Measurements from ENCODE around the gene TNFRSF19.
"Not testable (repeated sequence)": the region's sequence is repeated elsewhere in the genome, so short reads cannot be mapped to it uniquely, and the experiment has no call there.

The TNFRSF19 gene

DNA sequence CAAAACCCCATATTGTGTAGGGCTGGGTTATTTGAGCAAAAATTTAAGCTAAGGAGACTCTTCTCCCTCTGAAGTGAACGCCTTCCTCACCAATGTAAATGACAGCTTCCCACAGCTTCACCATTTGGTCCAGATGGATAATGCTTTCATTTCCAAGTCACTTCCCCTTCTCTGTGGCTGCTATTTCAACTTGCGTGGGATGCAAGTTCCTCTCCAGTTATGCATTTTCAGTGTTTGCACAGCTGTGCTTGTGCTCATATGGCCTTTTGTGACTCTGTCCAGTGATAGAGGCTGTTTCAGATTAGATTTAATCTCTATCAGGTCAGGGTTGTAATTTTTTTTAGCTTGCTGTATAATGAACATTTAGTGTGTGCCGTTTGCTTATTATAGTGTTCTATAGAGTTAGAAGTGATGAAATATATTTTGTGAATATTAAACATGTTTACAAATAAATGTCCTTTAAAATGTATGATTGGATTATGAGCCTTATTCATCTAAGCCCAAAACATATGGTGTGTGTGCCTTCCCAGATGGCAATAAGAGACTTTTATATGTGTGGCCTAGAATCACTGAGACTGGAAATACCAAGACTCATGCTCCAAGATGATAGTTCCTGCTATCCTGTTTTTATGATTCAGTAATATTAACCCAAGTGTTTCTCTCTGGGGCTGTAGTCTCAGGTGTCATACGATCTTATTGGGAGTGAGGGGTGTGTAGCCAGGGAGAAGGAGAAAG is 86.6 kb downstream of the TNFRSF19 start:
- peak; percentile 20 to 23 for DNase-seq

DNA sequence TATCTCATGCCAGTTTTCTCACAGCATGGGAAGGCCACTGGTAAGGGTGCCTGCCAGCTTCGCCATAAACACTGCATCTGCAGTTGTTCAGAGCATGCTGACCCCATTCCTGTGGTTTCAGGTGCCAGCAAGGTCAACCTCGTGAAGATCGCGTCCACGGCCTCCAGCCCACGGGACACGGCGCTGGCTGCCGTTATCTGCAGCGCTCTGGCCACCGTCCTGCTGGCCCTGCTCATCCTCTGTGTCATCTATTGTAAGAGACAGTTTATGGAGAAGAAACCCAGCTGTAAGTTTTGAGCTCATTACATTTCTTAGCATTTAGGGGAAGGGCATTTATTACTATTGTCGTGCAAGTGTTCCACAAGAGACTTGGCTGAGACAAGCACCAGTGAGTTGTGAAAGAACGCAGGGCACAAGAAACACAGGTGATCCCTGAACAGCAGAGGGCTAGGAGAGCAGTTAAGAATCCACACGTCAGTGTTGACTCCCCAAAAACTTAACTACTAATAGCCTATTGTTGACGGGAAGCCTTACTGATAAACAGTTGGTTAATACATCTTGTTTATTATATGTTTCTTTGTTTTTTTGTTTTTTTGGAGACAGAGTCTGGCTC is 88.8 kb downstream of the TNFRSF19 start:
- DNase-seq, result no peak

DNA sequence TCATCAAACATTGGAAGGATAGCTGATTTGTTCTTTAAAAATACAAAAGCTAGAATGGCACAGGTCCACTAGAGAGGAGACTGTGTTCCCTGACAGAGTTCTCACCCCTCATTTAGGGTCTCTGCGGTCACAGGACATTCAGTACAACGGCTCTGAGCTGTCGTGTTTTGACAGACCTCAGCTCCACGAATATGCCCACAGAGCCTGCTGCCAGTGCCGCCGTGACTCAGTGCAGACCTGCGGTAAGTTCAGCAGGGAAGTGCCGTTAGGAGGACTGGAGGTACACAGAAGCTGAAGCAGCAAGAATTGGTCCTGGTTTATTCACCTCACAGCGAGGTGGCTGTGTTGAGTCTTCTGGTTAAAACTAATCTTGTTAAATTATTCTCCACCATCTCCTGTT is 90.0 kb downstream of the TNFRSF19 start:
- DNase-seq, result no peak

DNA sequence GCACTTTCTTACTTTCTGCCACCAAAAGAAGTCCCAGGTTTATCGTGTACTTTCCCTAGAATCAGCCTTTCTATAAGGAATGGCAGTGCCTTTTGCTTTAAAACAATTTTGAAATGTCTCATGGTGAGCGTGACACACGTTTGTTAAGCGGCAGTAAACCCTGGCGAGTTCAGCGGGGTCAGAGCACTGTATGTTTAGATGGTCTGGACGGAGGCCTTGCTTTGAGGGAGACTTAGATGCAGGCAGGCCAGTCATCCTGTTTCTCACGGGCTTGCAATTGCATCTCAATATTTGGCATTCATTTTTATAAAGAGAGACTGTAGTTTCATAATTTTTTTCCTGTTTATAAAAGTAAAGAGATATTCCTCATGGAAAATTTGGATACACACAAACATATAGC is 96.4 kb downstream of the TNFRSF19 start:
- no peak for DNase-seq

DNA sequence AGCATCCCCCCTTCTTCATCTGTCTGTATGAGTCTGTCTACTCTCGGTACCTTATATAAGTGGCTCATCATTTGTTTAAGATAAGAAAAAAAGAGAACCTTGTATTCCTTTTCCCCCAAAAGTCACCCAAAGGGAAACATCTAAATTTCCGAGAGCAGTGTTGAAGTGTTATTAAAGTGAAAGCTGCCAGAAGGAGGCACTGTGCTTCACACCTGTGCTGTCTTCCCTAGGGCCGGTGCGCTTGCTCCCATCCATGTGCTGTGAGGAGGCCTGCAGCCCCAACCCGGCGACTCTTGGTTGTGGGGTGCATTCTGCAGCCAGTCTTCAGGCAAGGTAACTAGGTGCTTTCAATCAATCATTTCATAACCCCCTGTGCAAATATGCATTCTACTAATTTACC is 97.5 kb downstream of the TNFRSF19 start:
- DNase-seq, result no peak

DNA sequence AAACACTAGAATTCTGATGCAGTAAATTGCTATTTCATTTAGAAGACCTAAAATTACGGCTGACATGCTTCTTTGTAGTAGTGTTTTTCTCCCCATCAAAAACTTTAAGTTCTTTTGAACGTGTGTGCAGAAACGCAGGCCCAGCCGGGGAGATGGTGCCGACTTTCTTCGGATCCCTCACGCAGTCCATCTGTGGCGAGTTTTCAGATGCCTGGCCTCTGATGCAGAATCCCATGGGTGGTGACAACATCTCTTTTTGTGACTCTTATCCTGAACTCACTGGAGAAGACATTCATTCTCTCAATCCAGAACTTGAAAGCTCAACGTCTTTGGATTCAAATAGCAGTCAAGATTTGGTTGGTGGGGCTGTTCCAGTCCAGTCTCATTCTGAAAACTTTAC is 98.3 kb downstream of the TNFRSF19 start:
- no peak for DNase-seq

DNA sequence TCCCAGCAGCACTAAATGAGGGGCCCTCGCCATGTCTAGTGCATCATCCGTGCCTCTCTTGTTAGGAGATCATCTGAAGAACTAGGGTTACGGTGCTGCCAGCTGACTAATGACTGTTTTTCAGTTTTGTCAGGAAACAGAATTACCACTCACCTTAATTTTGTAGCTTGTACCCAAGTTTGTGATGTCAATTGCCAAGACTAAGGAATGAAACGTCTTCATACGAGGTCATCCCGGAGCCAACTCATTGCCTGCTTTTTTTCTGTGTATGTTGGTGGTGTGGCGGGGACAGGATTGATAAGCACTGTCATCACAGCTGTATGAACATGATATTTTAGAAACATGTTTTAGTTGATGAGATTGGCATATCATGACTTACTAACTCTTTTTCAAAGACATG is 100.6 kb downstream of the TNFRSF19 start:
- DNase-seq, result no peak

DNA sequence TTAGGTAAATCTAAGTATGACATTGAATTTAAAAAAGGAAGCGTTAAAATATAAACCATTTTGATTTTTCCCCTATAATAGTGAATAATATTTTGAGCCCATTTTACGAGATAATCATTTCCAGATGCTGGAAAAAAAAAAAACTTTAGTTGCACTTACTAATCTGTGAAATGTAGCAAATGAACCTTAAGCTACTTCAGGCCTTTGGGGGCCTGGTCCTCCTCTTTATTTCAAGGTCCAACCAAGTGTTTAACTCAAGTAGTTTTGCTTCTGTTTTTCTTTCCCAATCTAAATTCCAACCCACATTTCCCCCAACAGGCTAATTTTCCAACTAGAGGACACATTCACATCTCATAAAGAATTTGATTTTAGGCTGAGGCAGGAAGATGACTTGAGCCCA is 101.2 kb downstream of the TNFRSF19 start:
- DNase-seq, result no peak

DNA sequence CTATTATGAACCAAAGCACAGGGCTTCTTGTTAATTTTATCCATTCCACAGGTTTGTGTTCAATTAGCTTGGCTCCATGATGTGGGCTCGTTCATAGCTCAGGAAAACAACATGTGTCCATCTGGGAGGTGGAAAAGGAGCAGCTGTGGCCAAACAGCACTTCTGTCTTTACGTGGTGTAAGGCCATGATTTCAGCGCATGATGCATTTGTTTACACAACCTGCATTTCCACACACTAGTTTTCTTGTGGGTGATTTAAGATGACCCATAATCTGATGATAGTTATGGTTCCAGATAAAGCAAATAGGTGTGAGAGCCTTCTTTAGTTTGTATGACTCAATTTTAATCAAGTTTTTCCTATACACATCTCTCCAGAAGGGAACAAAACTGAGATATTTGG is 101.7 kb downstream of the TNFRSF19 start:
- no peak for DNase-seq

DNA sequence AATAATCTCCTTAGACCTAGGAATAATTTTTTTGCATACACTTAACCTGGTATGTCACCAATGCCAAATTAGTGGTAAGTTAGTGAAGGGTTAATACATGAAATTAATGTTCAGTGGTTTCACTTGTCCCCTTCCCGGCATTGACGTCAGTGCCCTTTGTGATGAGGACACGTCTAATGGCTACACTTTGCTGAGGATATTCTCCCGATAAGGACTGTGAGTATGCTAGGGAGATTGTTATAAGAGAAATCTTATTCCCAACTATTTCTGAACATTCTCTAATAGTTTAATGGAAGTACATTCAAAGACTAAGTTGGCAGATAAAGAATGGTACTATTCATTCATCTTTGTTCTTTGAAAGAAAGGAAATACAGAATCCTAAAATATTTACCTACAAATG is 102.4 kb downstream of the TNFRSF19 start:
- DNase-seq, result no peak

DNA sequence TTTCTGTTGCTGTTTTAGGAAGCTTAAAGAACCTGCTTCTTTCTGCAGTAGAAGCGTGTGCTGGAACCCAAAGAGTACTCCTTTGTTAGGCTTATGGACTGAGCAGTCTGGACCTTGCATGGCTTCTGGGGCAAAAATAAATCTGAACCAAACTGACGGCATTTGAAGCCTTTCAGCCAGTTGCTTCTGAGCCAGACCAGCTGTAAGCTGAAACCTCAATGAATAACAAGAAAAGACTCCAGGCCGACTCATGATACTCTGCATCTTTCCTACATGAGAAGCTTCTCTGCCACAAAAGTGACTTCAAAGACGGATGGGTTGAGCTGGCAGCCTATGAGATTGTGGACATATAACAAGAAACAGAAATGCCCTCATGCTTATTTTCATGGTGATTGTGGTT is 103.1 kb downstream of the TNFRSF19 start:
- no peak for DNase-seq

DNA sequence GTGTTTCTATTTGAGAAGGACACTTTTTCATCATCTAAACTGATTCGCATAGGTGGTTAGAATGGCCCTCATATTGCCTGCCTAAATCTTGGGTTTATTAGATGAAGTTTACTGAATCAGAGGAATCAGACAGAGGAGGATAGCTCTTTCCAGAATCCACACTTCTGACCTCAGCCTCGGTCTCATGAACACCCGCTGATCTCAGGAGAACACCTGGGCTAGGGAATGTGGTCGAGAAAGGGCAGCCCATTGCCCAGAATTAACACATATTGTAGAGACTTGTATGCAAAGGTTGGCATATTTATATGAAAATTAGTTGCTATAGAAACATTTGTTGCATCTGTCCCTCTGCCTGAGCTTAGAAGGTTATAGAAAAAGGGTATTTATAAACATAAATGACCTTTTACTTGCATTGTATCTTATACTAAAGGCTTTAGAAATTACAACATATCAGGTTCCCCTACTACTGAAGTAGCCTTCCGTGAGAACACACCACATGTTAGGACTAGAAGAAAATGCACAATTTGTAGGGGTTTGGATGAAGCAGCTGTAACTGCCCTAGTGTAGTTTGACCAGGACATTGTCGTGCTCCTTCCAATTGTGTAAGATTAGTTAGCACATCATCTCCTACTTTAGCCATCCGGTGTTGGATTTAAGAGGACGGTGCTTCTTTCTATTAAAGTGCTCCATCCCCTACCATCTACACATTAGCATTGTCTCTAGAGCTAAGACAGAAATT is 103.8 kb downstream of the TNFRSF19 start:
- DNase-seq, result no peak

DNA sequence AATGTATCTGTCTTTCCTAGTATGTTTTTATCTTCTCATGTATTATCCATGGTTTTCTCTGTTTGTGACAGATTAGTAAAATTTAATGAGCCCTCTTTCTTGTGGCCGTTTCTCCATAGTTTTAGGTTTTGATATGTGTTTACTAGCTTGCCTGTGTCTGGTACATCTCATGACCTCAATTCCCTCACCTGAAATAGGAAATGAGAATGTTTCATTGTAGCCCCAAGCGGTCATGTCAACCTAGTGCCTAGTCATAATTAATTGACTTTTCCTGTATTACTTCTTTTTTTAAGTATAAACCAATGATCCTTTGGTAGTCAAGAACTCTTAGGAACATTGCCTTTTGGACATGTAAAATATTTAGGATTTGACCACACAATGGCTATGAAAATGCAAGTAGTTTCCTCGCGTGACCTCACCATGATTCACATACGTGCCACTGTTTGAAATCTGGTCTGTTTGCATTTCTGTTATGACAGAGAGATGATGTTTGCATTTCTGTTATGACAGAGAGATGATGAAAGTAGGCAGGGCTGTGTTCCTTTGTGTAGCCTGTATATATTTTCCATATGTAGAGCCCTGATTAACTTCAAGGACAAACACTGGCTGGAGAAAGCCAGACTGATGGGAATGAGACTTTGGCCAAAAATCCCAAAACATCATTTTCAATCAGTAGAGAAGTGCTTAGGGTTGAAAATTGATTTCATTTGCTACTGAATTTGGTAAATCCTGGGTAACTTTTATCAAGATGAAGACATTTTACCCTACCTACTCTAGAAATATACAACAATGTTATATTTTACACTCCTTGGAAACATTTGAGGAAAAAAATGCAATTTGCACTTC is 104.8 kb downstream of the TNFRSF19 start:
- no peak for DNase-seq

DNA sequence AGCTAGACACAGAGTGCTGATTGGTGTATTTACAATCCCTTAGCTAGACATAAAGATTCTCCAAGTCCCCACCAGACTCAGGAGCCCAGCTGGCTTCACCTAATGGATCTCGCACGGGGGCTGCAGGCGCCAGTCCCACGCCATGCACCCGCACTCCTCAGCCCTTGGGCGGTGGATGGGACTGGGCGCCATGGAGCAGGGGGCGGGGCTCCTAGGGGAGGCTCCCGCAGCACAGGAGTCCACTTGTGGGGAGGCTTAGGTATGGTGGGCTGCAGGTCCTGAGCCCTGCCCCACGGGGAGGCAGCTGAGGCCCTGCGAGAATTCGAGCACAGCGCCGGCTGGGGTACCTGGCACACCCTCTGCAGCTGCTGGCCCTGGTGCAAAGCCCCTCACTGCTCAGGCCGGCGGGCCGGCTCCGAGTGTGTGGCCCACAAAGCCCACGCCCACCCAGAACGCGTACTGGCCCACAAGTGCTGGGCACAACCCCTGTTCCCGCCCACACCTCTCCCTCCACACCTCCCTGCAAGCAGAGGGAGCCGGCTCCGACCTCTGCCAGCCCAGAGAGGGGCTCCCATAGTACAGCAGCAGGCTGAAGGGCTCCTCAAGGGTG is 107.6 kb downstream of the TNFRSF19 start:
- DNase-seq, result not testable (repeated sequence)

DNA sequence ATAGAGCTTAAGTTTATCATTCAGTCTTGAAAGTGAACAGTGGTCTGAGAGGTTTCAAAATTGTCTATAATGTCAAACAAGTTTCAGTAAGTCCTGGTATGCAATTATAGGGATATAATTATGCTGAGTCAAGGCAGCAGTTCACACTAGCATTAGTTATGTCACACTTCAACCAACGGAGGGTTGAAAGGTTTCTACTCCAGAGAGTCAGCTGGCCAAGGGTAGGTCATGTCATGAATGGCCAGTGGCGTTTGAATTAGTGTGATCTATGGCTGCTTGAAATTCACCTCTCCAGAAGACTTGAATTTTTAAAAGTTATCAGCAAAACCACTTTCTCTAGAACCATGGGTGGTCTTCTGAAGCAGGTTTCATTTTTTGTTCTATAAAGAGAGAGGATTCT is 108.6 kb downstream of the TNFRSF19 start:
- no peak for DNase-seq

DNA sequence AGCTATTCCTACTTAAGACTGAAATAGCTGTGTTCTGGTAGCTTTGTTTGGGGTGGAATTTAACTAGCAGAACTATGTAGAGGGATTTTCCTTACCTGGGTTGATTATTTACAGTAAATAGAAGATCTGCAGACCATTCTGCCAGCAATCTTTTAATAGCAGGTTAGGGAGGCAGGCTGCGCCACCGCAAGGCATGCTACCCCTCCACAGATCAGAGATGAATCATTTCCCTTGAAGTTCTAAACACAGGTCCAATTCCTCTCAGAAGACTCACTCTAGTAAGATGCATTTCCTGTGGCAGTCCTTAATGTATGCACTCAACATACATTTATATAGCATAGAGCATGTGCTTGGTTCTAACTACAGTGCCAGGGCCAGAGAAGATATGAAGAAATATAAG is 109.0 kb downstream of the TNFRSF19 start:
- DNase-seq, result no peak

DNA sequence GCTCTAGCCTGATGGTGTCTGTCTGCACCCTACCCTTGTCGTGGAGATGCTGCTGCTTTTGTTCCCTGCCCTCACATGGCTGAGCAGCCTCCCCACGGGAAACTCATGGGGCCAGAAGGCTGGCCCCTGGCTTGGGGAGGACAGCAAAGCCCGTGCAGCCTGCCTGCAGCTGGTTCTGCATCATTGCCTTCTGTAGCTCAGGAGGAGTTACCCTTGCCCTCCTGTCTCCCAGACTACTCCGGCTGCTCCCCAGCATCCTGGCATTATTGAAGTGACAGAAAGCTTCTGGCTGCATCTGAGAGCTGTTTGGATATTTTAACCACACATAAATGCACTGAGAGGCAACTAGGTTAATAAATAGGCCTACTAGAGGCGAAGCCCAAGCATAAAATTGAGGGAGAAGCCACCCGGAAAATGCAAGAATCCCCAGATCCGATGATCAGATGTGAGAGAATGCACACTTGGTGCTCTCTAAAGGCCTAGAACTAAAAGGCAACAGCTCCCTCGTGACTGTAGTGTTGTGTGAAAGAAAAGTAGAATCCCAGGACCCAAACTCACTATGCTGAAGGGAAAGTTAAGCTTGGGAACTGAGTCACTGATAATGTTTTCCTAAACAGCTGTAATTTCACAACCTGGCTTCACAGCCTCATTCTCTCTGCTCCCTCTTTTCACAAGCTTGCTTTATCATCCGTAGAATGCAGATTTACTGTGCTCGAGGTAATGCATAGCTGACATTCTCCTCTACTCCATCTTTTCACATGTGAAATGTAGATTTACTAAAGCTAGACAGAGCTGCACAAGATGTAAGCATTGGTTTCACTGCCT is 110.8 kb downstream of the TNFRSF19 start:
- DNase-seq, result no peak

DNA sequence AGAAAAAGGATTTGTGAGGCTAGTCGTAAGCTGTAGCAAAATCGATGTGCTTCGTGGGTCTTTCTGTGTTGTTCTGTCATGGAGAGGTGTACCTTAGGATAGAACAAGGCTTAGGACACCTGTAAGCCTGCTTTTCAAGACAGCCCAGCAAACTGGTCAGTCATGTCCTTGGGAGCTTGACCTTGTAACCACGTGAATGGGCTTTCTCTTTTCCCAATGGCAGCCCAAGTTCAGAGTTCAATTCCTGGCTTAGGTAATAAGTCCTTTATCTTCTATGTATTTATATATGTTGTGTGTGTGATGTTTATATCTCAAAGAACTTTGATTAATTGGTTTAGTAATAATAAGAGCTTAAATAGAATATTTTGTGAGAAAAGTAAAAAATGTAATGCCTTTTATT is 112.9 kb downstream of the TNFRSF19 start:
- no peak for DNase-seq

DNA sequence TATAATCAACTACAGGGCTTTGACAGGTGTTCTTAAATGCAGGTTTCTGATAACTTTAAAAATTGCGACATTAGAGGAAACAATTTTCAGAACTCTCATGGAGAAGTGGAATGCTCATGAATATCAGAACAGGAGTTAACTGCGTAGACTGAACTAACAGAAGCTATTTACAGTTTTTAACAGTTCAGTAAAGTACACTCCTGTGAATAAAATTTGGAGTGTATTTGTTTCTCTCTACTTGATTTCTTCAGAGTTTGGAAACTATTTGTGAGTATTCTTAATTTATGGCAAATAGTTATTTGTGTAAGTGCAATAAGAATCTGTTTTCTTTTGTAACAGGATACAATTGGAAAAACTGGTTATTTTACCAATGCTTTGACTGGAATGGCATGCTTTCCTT is 114.4 kb downstream of the TNFRSF19 start:
- no peak for DNase-seq

DNA sequence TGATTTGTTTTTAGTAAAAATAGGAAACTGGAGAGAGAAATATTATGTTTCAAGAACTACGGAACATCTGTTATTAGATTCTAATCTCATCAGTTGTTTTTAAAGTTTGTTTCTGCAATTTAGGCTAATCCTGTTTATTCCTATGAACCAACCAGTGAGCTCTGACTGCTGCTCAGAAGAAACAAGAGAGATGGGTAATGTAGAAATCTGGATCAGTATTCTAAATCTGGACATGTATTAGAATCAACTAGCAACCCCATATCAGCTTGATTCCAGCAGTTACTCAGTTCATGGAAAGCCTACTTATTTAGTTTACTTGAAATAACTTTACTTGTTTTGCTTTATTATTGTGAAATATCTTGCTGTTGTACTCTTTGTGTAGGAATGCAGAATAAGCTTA is 115.2 kb downstream of the TNFRSF19 start:
- no peak for DNase-seq

DNA sequence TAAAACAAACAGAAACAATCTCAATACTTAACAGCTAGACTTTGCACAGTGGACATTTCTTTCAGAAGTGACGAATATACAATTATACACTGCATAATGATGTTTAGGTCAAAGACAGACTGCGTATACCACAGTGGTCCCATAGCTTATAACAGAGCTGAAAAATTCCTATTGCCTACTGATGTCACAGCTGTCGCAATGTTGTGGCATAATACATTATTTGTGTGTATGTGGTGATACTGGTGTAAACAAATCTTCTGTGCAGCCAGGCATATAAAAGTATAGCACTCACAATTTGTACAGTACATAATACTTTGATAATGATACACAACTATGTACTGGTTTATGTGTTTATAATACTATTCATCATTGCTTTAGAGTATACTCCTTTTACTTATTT is 116.7 kb downstream of the TNFRSF19 start:
- DNase-seq, result no peak

DNA sequence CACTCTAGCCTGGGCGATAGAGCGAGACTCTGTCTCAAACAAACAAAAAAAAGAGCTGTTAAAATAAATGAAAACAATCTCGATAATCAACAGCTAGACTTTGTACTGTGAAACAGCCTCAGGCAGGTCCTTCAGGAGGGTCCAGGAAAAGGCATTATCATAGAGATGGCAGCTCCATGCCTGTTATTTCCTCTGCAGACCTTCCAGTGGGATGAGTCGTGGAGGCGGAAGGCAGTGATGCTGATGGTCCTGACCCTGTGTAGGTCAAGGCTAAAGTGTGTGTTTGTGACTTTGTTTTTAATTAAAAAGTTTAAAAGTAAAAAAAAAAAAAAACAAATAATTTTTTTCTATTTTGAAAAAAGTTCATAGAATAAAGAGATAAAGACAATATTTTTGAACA is 117.4 kb downstream of the TNFRSF19 start:
- DNase-seq, result no peak
